Colonic mucosa (tissue), 4 donors: ENCODE measurements around the gene NASP. TPM values are rescaled to one million over a fixed set of nuclear protein-coding genes. Genes with fewer than 3 reads are reported as not detected.
"Not testable (repeated sequence)": the region's sequence is repeated elsewhere in the genome, so short reads cannot be mapped to it uniquely, and the experiment has no call there.

Experiments
- DNase-seq: peaks from one replicate; pipeline ENCODE4 v3.0.0-alpha.2; 2020
- H3K27ac ChIP-seq: fragments of 200-600 bp; one replicate; pipeline ENCODE4 v1.8.0; 2021
- H3K27me3 ChIP-seq: fragments of 200-600 bp; one replicate; pipeline ENCODE4 v1.8.0; 2021
- H3K36me3 ChIP-seq: fragments of 200-600 bp; one replicate; pipeline ENCODE4 v1.8.0; 2021
- H3K4me1 ChIP-seq: fragments of 200-600 bp; one replicate; pipeline ENCODE4 v1.8.0; 2021; ENCODE audit warnings: mild to moderate bottlenecking
- H3K4me3 ChIP-seq: fragments of 200-600 bp; one replicate; pipeline ENCODE4 v1.8.0; 2021
- H3K9ac ChIP-seq, 2 donors: one replicate each; pipeline ENCODE4 v1.7.0; 2013; ENCODE audit warnings: control low read depth in 2 of 2, low read depth in 2 of 2, low read length in 2 of 2
- H3K9me3 ChIP-seq: fragments of 200-600 bp; one replicate; pipeline ENCODE4 v1.8.0; 2021
- intact Hi-C: fragments of 100-400 bp; cut with DNase I; formaldehyde crosslinking; loops from one replicate; pipeline ENCODE4 v1.14.1; 2022
- total RNA-seq, 2 donors: library from RNA; stranded (reverse); fragmentation: NEBNext Ultra II Directional in 1 of 2; extraction: Animal tissue kit (Norgen Biotek cat#: 25700) in 1 of 2; gene quantifications; one replicate each; pipeline ENCODE4 v1.2.1, GENCODE V29; 2021
- TF ChIP-seq, protein P1 (sequence below): fragments of 200-600 bp; IDR thresholded peaks from one replicate; pipeline ENCODE4 v1.8.0; 2022; ENCODE audit warnings: antibody characterized with exemption, mild to moderate bottlenecking
- donor health status: healthy.
- donor health status: DM: no; HTN: no; CAD: no.
- donor health status: DM: no; HTN: no; CAD: no.

The NASP gene
- total RNA-seq, 2 donors from 2014 or later = 54.7 to 119 TPM

- Histone ChIP-seq H3K27me3 (no peaks in the 10 kb centered on the region), H3K4me1 (peaks cover 16% of the 10 kb centered on the region), H3K9ac (peak overlapping the region in 1 of 2 donors; percentile 98), H3K4me3 (peak overlapping the region; percentile 74), H3K9me3 (no peaks in the 10 kb centered on the region), H3K36me3 (no peaks in the 10 kb centered on the region), H3K27ac (peak overlapping the region; percentile 92)
- TF ChIP-seq, protein P1, sequence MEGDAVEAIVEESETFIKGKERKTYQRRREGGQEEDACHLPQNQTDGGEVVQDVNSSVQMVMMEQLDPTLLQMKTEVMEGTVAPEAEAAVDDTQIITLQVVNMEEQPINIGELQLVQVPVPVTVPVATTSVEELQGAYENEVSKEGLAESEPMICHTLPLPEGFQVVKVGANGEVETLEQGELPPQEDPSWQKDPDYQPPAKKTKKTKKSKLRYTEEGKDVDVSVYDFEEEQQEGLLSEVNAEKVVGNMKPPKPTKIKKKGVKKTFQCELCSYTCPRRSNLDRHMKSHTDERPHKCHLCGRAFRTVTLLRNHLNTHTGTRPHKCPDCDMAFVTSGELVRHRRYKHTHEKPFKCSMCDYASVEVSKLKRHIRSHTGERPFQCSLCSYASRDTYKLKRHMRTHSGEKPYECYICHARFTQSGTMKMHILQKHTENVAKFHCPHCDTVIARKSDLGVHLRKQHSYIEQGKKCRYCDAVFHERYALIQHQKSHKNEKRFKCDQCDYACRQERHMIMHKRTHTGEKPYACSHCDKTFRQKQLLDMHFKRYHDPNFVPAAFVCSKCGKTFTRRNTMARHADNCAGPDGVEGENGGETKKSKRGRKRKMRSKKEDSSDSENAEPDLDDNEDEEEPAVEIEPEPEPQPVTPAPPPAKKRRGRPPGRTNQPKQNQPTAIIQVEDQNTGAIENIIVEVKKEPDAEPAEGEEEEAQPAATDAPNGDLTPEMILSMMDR = no peak
- intact Hi-C loops = no loop called here
- DNase-seq = no peak
Observed at GRCh38 chr1:45585110-45585426, 1.2 kb downstream of the NASP start.

GRCh38 chr1:45585496-45586075 lies 1.7 kb downstream of the NASP start:
- no peak for DNase-seq

DNA sequence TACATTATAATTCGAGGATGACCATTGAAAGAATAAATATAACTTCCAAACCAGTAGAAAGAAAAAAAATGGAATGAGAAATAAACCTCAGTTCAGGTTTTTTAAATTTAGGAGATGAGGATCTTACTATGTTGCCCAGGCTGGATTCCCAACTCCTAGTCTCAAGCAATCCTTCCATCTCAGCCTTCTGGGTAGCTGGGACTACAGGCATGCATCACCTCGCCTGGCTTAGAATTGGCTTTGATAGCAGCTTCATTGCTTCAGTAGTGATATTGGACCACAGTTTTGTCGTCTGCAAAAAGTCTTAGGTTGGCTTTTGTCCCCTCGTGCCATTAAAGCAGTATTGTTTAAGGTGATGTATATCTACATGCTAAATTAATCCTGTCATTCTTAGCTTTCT lies 2.9 kb downstream of the NASP start:
- peak overlapping the region; percentile 5 for H3K4me3 ChIP-seq
- TF ChIP-seq, protein P1 = no peak
- peaks cover 16% of the 10 kb centered on the region for H3K4me1 ChIP-seq
- no peak overlapping the region for H3K27ac ChIP-seq
- no peak for DNase-seq
- no peaks in the 10 kb centered on the region for H3K27me3 ChIP-seq
- H3K9ac ChIP-seq = no peak overlapping the region
- H3K36me3 ChIP-seq = peaks cover 2% of the 10 kb centered on the region
- H3K9me3 ChIP-seq = no peaks in the 10 kb centered on the region
- intact Hi-C loops = no loop called here

More at GRCh38 chr1:45585496-45586075, 1.7 kb downstream of the NASP start:
- Histone ChIP-seq H3K4me1 (peaks cover 16% of the 10 kb centered on the region), H3K27me3 (no peaks in the 10 kb centered on the region), H3K27ac (no peak overlapping the region), H3K4me3 (peak overlapping the region; percentile 74), H3K36me3 (no peaks in the 10 kb centered on the region), H3K9ac (peak overlapping the region in 1 of 2 donors; percentile 98), H3K9me3 (no peaks in the 10 kb centered on the region)
- intact Hi-C loops = no loop called here
- TF ChIP-seq, protein P1 = no peak

GRCh38 chr1:45589861-45590260 lies 6.0 kb downstream of the NASP start:
- H3K4me1 ChIP-seq = peaks cover 16% of the 10 kb centered on the region
- no peaks in the 10 kb centered on the region for H3K27me3 ChIP-seq
- TF ChIP-seq, protein P1 = no peak
- H3K9me3 ChIP-seq = no peaks in the 10 kb centered on the region
- no peak overlapping the region for H3K27ac ChIP-seq
- H3K36me3 ChIP-seq = peaks cover 5% of the 10 kb centered on the region
- no peak for DNase-seq
- H3K4me3 ChIP-seq = no peak overlapping the region
- no peak overlapping the region for H3K9ac ChIP-seq
- intact Hi-C loops = no loop called here

DNA sequence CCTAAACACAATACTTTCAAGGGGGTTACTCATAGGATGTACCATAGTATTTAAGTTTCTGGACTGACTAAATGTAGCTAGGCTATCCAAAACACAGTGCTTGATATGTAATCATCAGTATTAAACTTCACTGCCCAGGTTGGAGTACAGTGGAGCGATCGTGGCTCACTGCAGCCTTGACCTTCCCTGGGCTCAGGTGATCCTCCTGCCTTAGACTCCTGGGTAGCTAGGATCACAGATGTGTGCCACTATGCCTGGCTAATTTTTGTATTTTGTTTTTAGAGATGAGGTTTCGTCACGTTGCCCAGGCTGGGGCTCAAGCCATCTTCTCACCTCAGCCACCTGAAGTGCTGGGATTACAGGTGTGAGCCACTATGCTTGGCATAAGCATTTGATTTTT lies 10.6 kb downstream of the NASP start:
- Histone ChIP-seq H3K4me3 (no peak overlapping the region), H3K9ac (no peak overlapping the region), H3K36me3 (peaks cover 5% of the 10 kb centered on the region), H3K27ac (no peak overlapping the region), H3K9me3 (no peaks in the 10 kb centered on the region), H3K27me3 (no peaks in the 10 kb centered on the region), H3K4me1 (no peaks in the 10 kb centered on the region)
- TF ChIP-seq, protein P1 = no peak
- intact Hi-C loops = no loop called here
- no peak for DNase-seq

DNA sequence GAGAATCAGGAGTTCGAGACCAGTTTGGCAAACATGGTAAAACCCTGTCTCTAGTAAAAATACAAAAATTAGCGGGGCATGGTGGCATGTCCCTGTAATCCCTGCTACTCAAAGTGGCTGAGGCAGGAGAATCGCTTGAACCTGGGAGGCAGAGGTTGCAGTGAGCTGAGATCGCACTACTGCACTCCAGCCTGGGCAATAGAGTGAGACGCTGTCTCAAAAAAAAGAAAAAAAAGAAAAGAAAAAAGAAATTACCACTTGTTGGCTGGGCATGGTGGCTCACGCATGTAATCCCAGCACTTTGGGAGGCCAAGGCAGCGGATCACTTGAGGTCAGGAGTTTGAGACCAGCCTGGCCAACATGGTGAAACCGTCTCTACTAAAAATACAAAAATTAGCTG lies 12.9 kb downstream of the NASP start:
- not testable (repeated sequence) for H3K36me3 ChIP-seq, H3K27ac ChIP-seq, H3K9me3 ChIP-seq

More for the DNA sequence above, 12.9 kb downstream of the NASP start:
- H3K4me3 ChIP-seq, H3K4me1 ChIP-seq, H3K9ac ChIP-seq, DNase-seq, H3K27me3 ChIP-seq, intact Hi-C loops: not testable (repeated sequence)
